Ishikawa (cell line): Measurements from ENCODE around the gene SLC25A23.

Experiments used
- CREB1 ChIP-seq: IDR thresholded peaks from 2 replicates; pipeline ENCODE4 v1.6.1; 2012; ENCODE audit warnings: low read depth
- NFIC ChIP-seq: IDR thresholded peaks from 2 replicates; pipeline ENCODE4 v1.6.1; 2012
- RAD21 ChIP-seq: IDR thresholded peaks from 2 replicates; pipeline ENCODE4 v1.6.1; 2012; ENCODE audit warnings: low read depth
- ZBTB7A ChIP-seq: IDR thresholded peaks from 2 replicates; pipeline ENCODE4 v1.6.1; 2012; ENCODE audit warnings: low read depth

- TF ChIP-seq CREB1 (no peak), RAD21 (no peak), ZBTB7A (no peak), NFIC (no peak)
These were observed 38.2 kb downstream of the SLC25A23 start for GRCh38 chr19:6421075-6422014.
